CD14-positive monocyte (primary cell): ENCODE measurements around the gene CLBA1. TPM values are rescaled to one million over a fixed set of nuclear protein-coding genes. Genes with fewer than 3 reads are reported as not detected.

Experiments
- DNase-seq, 3 donors: peaks; one replicate each; pipeline ENCODE4 v3.0.0-alpha.2; 2011 to 2022
- H2AFZ ChIP-seq: 2 replicates; pipeline ENCODE4 v1.6.0; 2012; ENCODE audit warnings: mild to moderate bottlenecking, low read depth, low read length, inconsistent platforms; ENCODE audit not compliant: insufficient read depth, poor library complexity, severe bottlenecking
- H3K27ac ChIP-seq, 2 donors: 1 replicate in 1 of 2; 2 replicates in 1 of 2; pipeline ENCODE4 v1.5.1; 2012 to 2013; ENCODE audit warnings: low read length in 2 of 2, control low read depth in 1 of 2, inconsistent platforms in 1 of 2, low read depth in 1 of 2, mild to moderate bottlenecking in 1 of 2
- H3K27me3 ChIP-seq, 2 donors: one replicate each; pipeline versions ENCODE4 v1.6.0 to v1.6.1; 2011 to 2013; ENCODE audit warnings: low read length in 2 of 2; ENCODE audit not compliant: control insufficient read depth in 2 of 2, insufficient read depth in 2 of 2
- H3K36me3 ChIP-seq, 2 donors: replicated peaks in 1 of 2; 1 replicate in 1 of 2; 2 replicates in 1 of 2; pipeline versions ENCODE4 v1.5.1 to v1.6.1; 2012 to 2013; ENCODE audit warnings: low read length in 2 of 2, control low read depth in 1 of 2, inconsistent platforms in 1 of 2, mild to moderate bottlenecking in 1 of 2; ENCODE audit not compliant: insufficient read depth in 2 of 2, control insufficient read depth in 1 of 2
- H3K4me1 ChIP-seq, 2 donors: 1 replicate in 1 of 2; 2 replicates in 1 of 2; pipeline versions ENCODE4 v1.5.1 to v1.6.1; 2012 to 2013; ENCODE audit warnings: low read length in 2 of 2, control low read depth in 1 of 2, inconsistent platforms in 1 of 2, mild to moderate bottlenecking in 1 of 2, moderate library complexity in 1 of 2; ENCODE audit not compliant: insufficient read depth in 2 of 2, control insufficient read depth in 1 of 2
- H3K4me2 ChIP-seq: replicated peaks from 2 replicates; pipeline ENCODE3; 2012; ENCODE audit warnings: low read length, moderate library complexity, mild to moderate bottlenecking; ENCODE audit not compliant: poor library complexity, severe bottlenecking; ENCODE audit errors: extremely low read depth
- H3K4me3 ChIP-seq, 3 experiments: fragments of 200-600 bp in 1 of 3; sonication (generic) in 1 of 3; replicated peaks in 1 of 3; 1 replicate in 2 of 3; 2 replicates in 1 of 3; pipeline ENCODE4 v1.5.1; 2011 to 2013; ENCODE audit warnings: low read length in 3 of 3, mild to moderate bottlenecking in 3 of 3, control low read depth in 2 of 3, low read depth in 2 of 3, inconsistent platforms in 1 of 3, moderate library complexity in 1 of 3
- H3K79me2 ChIP-seq: 2 replicates; pipeline ENCODE4 v1.6.0; 2012; ENCODE audit warnings: mild to moderate bottlenecking, control low read depth, inconsistent platforms, low read length, moderate library complexity; ENCODE audit not compliant: insufficient read depth
- H3K9ac ChIP-seq: 2 replicates; pipeline ENCODE4 v1.6.0; 2017; ENCODE audit warnings: low read length, mild to moderate bottlenecking; ENCODE audit not compliant: insufficient read depth, poor library complexity, severe bottlenecking
- H3K9me3 ChIP-seq, 2 donors: replicated peaks in 1 of 2; 1 replicate in 1 of 2; 2 replicates in 1 of 2; pipeline versions ENCODE4 v1.5.1 to v1.6.1; 2012 to 2013; ENCODE audit warnings: low read length in 2 of 2, control low read depth in 1 of 2; ENCODE audit not compliant: control insufficient read depth in 1 of 2, insufficient read depth in 1 of 2
- H4K20me1 ChIP-seq: 2 replicates; pipeline ENCODE4 v1.6.0; 2012; ENCODE audit warnings: mild to moderate bottlenecking, low read length, control low read depth, moderate library complexity; ENCODE audit not compliant: insufficient read depth
- H3K27ac Mint-ChIP-seq, 7 donors: one replicate each; pipeline ENCODE4 v1.8.0; 2020; ENCODE audit warnings: mild to moderate bottlenecking in 7 of 7, mixed read lengths in 7 of 7, moderate library complexity in 6 of 7, inconsistent platforms in 2 of 7
- H3K27me3 Mint-ChIP-seq, 3 donors: one replicate each; pipeline ENCODE4 v1.8.0; 2021 to 2022; ENCODE audit warnings: low read depth in 3 of 3, mild to moderate bottlenecking in 3 of 3, mixed read lengths in 3 of 3, moderate library complexity in 3 of 3, inconsistent platforms in 1 of 3
- H3K36me3 Mint-ChIP-seq, 2 donors: one replicate each; pipeline ENCODE4 v1.8.0; 2020; ENCODE audit warnings: mixed read lengths in 2 of 2, inconsistent platforms in 1 of 2, mild to moderate bottlenecking in 1 of 2
- H3K4me1 Mint-ChIP-seq: one replicate; pipeline ENCODE4 v1.8.0; 2020; ENCODE audit warnings: mild to moderate bottlenecking, mixed read lengths
- H3K4me3 Mint-ChIP-seq, 2 donors: one replicate each; pipeline ENCODE4 v1.8.0; 2020; ENCODE audit warnings: mild to moderate bottlenecking in 2 of 2, mixed read lengths in 2 of 2, moderate library complexity in 1 of 2
- H3K9me3 Mint-ChIP-seq, 7 donors: one replicate each; pipeline ENCODE4 v1.8.0; 2020 to 2022; ENCODE audit warnings: mixed read lengths in 7 of 7, mild to moderate bottlenecking in 6 of 7, moderate library complexity in 6 of 7, inconsistent platforms in 2 of 7
- WGBS: methylation state at CpG from one replicate; pipeline ENCODE4 v1.1.5; 2013; ENCODE audit warnings: missing lambda C conversion rate; ENCODE audit not compliant: insufficient coverage; 5-methylcytosine and 5-hydroxymethylcytosine counted together
- intact Hi-C, 2 donors: fragments of 100-400 bp; cut with micrococcal nuclease; formaldehyde crosslinking; loops; one replicate each; pipeline versions ENCODE4 v1.15.0 to v1.15.1; 2023
- polyA plus RNA-seq, 3 donors: library from polyadenylated mRNA; depleted of rRNA in 1 of 3; unstranded in 2 of 3; stranded (reverse) in 1 of 3; fragments of 300-500 nt in 2 of 3; fragments of >200 nt in 1 of 3; fragmentation: Illumina TruSeq in 2 of 3; gene quantifications; 1 replicate in 2 of 3; 2 replicates in 1 of 3; pipeline ENCODE4 v1.2.3, GENCODE V29; 2012 to 2021
- TF ChIP-seq, protein P1 (sequence below): fragments of 200-600 bp; IDR thresholded peaks from one replicate; pipeline ENCODE4 v1.8.0; 2022; ENCODE audit warnings: antibody characterized with exemption, mild to moderate bottlenecking

Gene CLBA1
- polyA plus RNA-seq, 3 donors = 0.62 to 0.76 (median 0.63) TPM

DNA sequence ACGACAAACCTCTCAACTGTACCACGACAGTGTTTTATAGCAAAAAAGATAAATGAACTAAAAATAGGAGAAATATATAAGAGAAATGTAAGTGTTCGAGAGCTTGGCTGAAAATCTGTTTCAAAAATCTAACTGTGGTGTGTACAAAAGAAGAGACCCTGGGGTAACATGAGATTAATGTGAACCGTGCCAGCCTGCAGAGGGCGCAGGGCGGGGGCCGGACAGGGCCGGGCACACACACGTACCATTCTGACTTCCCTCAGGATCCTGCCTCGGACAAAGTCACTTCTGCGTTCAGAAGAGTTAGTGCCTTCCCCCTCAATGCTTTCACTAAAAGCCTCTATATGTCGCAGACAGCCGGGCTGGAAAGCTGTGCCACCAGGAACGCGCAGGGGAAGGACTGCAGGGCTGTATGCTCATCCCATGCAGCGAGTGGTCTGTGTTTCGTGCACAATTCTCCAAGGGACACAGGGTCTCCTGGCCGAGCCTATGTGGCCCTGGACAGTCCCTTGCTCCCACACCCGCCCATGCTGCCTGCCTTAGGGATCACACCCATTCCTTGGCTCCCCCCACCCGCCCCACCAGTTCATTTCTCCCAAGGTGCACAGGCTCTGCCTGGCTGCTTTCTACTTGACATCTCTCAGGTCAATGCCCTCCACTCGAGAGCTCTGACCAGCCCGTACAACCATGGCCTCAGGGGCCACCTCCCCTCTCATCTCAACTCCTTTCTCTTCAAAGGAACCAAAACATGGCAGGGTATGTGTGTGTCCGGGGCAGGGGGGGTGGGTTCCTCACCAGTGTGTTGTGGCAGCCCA lies 26.8 kb downstream of the CLBA1 start:
- no peaks in the 10 kb centered on the region for H3K27me3 ChIP-seq
- H3K27ac ChIP-seq = peak overlapping the region in 1 of 2 donors; percentile 12
- H2AFZ ChIP-seq = no peak overlapping the region
- no peak overlapping the region for H3K4me3 Mint-ChIP-seq
- H3K27ac Mint-ChIP-seq = peak overlapping the region in 4 of 7 donors; percentile 58 to 81 (median 73)
- intact Hi-C loops = loop anchor here in 1 of 2 donors (5.0 kb wide), 1 partner anchor 35 kb away; no protein-coding TSS in a partner anchor
- H3K9ac ChIP-seq = no peak overlapping the region
- TF ChIP-seq, protein P1, sequence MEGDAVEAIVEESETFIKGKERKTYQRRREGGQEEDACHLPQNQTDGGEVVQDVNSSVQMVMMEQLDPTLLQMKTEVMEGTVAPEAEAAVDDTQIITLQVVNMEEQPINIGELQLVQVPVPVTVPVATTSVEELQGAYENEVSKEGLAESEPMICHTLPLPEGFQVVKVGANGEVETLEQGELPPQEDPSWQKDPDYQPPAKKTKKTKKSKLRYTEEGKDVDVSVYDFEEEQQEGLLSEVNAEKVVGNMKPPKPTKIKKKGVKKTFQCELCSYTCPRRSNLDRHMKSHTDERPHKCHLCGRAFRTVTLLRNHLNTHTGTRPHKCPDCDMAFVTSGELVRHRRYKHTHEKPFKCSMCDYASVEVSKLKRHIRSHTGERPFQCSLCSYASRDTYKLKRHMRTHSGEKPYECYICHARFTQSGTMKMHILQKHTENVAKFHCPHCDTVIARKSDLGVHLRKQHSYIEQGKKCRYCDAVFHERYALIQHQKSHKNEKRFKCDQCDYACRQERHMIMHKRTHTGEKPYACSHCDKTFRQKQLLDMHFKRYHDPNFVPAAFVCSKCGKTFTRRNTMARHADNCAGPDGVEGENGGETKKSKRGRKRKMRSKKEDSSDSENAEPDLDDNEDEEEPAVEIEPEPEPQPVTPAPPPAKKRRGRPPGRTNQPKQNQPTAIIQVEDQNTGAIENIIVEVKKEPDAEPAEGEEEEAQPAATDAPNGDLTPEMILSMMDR = peak; percentile 43
- no peak overlapping the region for H3K4me2 ChIP-seq
- no peaks in the 10 kb centered on the region for H3K9me3 Mint-ChIP-seq
- no peak overlapping the region for H3K4me3 ChIP-seq
- peaks cover 47 to 63% of the 10 kb centered on the region in 2 donors for H3K36me3 Mint-ChIP-seq
- peaks cover 0 to 20% of the 10 kb centered on the region in 2 donors for H3K4me1 ChIP-seq
- H3K4me1 Mint-ChIP-seq = peaks cover 45% of the 10 kb centered on the region
- 85% methylated on average over 17 of the region's 23 CpGs for WGBS
- no peaks in the 10 kb centered on the region for H3K9me3 ChIP-seq
- peaks cover 90% of the 10 kb centered on the region for H3K79me2 ChIP-seq
- H3K36me3 ChIP-seq = peaks cover 33 to 50% of the 10 kb centered on the region in 2 donors
- H3K27me3 Mint-ChIP-seq = peaks cover 0 to 4% (median 0%) of the 10 kb centered on the region in 3 donors
- H4K20me1 ChIP-seq = peaks cover 37% of the 10 kb centered on the region
- peak; percentile 20 to 37 (median 32) for DNase-seq

DNA sequence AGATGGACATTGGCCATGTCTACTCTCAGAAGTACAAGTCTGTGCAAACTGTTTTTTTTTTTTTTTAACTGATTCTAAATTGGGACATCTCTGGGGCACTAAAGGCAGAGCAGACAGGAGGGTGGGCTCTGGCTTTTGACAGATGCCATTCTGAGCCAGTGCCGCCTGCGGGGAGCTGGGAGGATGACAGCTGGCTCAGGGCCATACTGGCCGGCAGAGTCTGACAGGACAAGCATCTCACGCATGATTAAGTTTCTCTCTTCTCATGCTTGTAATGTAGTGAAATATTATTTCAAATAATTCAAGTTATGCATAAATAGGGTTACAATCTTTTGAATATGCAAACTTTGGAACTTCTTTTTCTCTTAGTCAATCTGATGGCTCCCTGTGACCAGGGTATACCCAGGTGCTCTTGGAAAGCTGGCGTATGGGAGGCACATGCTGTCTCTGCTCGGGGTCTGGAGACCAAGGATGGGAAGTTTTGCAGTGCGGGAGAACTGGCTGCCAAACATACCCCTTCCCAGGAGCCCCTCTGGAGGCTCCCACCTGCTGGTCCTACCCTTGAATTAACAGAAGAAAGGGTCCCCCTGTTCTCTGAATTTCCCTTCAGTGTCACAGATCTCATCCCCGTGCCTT lies 27.7 kb downstream of the CLBA1 start:
- H3K27ac ChIP-seq = peak overlapping the region in 1 of 2 donors; percentile 12
- Mint-ChIP-seq H3K4me1 (peaks cover 52% of the 10 kb centered on the region), H3K27ac (peak overlapping the region in 5 of 7 donors; percentile 47 to 81 (median 53)), H3K4me3 (no peak overlapping the region), H3K36me3 (peaks cover 44 to 54% of the 10 kb centered on the region in 2 donors), H3K27me3 (peaks cover 0 to 4% (median 0%) of the 10 kb centered on the region in 3 donors), H3K9me3 (no peaks in the 10 kb centered on the region)
- H2AFZ ChIP-seq = no peak overlapping the region
- peaks cover 37% of the 10 kb centered on the region for H4K20me1 ChIP-seq
- H3K36me3 ChIP-seq = peaks cover 29 to 41% of the 10 kb centered on the region in 2 donors
- H3K4me2 ChIP-seq = no peak overlapping the region
- H3K27me3 ChIP-seq = no peaks in the 10 kb centered on the region
- peaks cover 97% of the 10 kb centered on the region for H3K79me2 ChIP-seq
- no peaks in the 10 kb centered on the region for H3K9me3 ChIP-seq
- H3K9ac ChIP-seq = no peak overlapping the region
- no peak overlapping the region for H3K4me3 ChIP-seq
- WGBS = 100% methylated on average over 1 of the region's 8 CpGs
- DNase-seq = no peak
- TF ChIP-seq, protein P1 = no peak
- intact Hi-C loops = loop anchor here in 1 of 2 donors (5.0 kb wide), 1 partner anchor 34 kb away; no protein-coding TSS in a partner anchor
- peaks cover 0 to 23% of the 10 kb centered on the region in 2 donors for H3K4me1 ChIP-seq
